ENCODE measurements around the gene TBC1D10A. TPM values are rescaled to one million over a fixed set of nuclear protein-coding genes. Genes with fewer than 3 reads are reported as not detected.

The TBC1D10A gene
- total RNA-seq, 1 experiment from 2014 or later: 11.1 TPM

GRCh38 chr22:30306627-30307011, 20.1 kb downstream of the TBC1D10A start:
- Mint-ChIP-seq H3K4me1 (peaks cover 10% of the 10 kb centered on the region), H3K9me3 (no peaks in the 10 kb centered on the region), H3K27ac (no peak overlapping the region), H3K36me3 (no peaks in the 10 kb centered on the region), H3K4me3 (no peak overlapping the region), H3K27me3 (ENCODE audit: low read depth) (no peaks in the 10 kb centered on the region)
- POLR2A ChIA-PET: no interaction called here
- DNase-seq (ENCODE audit: low spot score) (no peak), ATAC-seq (no peak)
- TF ChIP-seq, protein P1, sequence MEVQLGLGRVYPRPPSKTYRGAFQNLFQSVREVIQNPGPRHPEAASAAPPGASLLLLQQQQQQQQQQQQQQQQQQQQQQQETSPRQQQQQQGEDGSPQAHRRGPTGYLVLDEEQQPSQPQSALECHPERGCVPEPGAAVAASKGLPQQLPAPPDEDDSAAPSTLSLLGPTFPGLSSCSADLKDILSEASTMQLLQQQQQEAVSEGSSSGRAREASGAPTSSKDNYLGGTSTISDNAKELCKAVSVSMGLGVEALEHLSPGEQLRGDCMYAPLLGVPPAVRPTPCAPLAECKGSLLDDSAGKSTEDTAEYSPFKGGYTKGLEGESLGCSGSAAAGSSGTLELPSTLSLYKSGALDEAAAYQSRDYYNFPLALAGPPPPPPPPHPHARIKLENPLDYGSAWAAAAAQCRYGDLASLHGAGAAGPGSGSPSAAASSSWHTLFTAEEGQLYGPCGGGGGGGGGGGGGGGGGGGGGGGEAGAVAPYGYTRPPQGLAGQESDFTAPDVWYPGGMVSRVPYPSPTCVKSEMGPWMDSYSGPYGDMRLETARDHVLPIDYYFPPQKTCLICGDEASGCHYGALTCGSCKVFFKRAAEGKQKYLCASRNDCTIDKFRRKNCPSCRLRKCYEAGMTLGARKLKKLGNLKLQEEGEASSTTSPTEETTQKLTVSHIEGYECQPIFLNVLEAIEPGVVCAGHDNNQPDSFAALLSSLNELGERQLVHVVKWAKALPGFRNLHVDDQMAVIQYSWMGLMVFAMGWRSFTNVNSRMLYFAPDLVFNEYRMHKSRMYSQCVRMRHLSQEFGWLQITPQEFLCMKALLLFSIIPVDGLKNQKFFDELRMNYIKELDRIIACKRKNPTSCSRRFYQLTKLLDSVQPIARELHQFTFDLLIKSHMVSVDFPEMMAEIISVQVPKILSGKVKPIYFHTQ (CRISPR knock-in tag; IDR thresholded peaks at IDR 0.05): no peak
- TF ChIP-seq ZBTB21 (CRISPR knock-in tag; IDR thresholded peaks at IDR 0.05; ENCODE audit: borderline replicate concordance) (no peak), E2F5 (CRISPR knock-in tag; IDR thresholded peaks at IDR 0.05) (no peak), NFYB (CRISPR knock-in tag; conservative IDR thresholded peaks at IDR 0.05; ENCODE audit: low read depth) (no peak), ATF1 (CRISPR knock-in tag; IDR thresholded peaks at IDR 0.05) (no peak), ZMAT4 (CRISPR knock-in tag; IDR thresholded peaks at IDR 0.05) (no peak), ZNF425 (CRISPR knock-in tag; conservative IDR thresholded peaks at IDR 0.05) (no peak), ZNF671 (CRISPR knock-in tag; IDR thresholded peaks at IDR 0.05) (no peak), GTF2I (CRISPR knock-in tag; conservative IDR thresholded peaks at IDR 0.05) (no peak), ZNF423 (CRISPR knock-in tag; IDR thresholded peaks at IDR 0.05) (no peak), CREB1 (CRISPR knock-in tag; IDR thresholded peaks at IDR 0.05) (no peak), ZNF416 (CRISPR knock-in tag; IDR thresholded peaks at IDR 0.05) (no peak)
- TF ChIP-seq, protein P2, sequence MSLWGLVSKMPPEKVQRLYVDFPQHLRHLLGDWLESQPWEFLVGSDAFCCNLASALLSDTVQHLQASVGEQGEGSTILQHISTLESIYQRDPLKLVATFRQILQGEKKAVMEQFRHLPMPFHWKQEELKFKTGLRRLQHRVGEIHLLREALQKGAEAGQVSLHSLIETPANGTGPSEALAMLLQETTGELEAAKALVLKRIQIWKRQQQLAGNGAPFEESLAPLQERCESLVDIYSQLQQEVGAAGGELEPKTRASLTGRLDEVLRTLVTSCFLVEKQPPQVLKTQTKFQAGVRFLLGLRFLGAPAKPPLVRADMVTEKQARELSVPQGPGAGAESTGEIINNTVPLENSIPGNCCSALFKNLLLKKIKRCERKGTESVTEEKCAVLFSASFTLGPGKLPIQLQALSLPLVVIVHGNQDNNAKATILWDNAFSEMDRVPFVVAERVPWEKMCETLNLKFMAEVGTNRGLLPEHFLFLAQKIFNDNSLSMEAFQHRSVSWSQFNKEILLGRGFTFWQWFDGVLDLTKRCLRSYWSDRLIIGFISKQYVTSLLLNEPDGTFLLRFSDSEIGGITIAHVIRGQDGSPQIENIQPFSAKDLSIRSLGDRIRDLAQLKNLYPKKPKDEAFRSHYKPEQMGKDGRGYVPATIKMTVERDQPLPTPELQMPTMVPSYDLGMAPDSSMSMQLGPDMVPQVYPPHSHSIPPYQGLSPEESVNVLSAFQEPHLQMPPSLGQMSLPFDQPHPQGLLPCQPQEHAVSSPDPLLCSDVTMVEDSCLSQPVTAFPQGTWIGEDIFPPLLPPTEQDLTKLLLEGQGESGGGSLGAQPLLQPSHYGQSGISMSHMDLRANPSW (CRISPR knock-in tag; conservative IDR thresholded peaks at IDR 0.05; ENCODE audit: low read depth): no peak
- TF ChIP-seq, protein P3, sequence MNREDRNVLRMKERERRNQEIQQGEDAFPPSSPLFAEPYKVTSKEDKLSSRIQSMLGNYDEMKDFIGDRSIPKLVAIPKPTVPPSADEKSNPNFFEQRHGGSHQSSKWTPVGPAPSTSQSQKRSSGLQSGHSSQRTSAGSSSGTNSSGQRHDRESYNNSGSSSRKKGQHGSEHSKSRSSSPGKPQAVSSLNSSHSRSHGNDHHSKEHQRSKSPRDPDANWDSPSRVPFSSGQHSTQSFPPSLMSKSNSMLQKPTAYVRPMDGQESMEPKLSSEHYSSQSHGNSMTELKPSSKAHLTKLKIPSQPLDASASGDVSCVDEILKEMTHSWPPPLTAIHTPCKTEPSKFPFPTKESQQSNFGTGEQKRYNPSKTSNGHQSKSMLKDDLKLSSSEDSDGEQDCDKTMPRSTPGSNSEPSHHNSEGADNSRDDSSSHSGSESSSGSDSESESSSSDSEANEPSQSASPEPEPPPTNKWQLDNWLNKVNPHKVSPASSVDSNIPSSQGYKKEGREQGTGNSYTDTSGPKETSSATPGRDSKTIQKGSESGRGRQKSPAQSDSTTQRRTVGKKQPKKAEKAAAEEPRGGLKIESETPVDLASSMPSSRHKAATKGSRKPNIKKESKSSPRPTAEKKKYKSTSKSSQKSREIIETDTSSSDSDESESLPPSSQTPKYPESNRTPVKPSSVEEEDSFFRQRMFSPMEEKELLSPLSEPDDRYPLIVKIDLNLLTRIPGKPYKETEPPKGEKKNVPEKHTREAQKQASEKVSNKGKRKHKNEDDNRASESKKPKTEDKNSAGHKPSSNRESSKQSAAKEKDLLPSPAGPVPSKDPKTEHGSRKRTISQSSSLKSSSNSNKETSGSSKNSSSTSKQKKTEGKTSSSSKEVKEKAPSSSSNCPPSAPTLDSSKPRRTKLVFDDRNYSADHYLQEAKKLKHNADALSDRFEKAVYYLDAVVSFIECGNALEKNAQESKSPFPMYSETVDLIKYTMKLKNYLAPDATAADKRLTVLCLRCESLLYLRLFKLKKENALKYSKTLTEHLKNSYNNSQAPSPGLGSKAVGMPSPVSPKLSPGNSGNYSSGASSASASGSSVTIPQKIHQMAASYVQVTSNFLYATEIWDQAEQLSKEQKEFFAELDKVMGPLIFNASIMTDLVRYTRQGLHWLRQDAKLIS (CRISPR knock-in tag; IDR thresholded peaks at IDR 0.05; ENCODE audit: borderline replicate concordance): no peak
- TF ChIP-seq, protein P4, sequence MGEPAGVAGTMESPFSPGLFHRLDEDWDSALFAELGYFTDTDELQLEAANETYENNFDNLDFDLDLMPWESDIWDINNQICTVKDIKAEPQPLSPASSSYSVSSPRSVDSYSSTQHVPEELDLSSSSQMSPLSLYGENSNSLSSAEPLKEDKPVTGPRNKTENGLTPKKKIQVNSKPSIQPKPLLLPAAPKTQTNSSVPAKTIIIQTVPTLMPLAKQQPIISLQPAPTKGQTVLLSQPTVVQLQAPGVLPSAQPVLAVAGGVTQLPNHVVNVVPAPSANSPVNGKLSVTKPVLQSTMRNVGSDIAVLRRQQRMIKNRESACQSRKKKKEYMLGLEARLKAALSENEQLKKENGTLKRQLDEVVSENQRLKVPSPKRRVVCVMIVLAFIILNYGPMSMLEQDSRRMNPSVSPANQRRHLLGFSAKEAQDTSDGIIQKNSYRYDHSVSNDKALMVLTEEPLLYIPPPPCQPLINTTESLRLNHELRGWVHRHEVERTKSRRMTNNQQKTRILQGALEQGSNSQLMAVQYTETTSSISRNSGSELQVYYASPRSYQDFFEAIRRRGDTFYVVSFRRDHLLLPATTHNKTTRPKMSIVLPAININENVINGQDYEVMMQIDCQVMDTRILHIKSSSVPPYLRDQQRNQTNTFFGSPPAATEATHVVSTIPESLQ (CRISPR knock-in tag; IDR thresholded peaks at IDR 0.05): no peak
- CTCF ChIA-PET: interaction anchor here (0.5 kb wide), 1 partner anchor 730 kb away, joined by 4 read pairs; no protein-coding TSS in a partner anchor
